GM12873 (cell line): ENCODE data around the gene KREMEN1.

ENCODE experiments used
- TF ChIP-seq, protein P1 (sequence below): IDR thresholded peaks from 2 replicates; pipeline ENCODE4 v1.5.1; 2012; ENCODE audit warnings: low read depth, mild to moderate bottlenecking, moderate library complexity, low read length, control low read depth; ENCODE audit not compliant: insufficient read depth; ENCODE audit errors: missing control alignments

The KREMEN1 gene

DNA sequence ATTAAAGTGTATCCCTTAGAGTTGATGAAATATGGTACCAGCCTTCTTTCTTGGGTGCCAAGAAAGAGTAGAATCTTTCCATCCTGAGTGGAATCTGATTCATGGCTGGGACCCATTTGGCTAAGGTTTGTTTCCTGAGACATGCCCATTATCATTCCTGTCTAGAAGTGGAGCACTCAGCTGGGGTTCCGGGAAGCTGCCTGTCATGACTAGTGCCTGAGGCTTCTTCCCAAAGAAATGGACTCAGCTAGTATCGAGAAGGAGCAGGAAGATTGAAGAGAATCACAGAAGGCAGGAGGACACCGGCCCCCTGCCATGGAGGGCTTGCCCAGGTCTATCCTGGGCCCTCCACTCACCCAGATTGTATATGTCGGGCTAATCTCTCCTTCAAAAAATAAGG is 57.6 kb downstream of the KREMEN1 start:
- TF ChIP-seq, protein P1, sequence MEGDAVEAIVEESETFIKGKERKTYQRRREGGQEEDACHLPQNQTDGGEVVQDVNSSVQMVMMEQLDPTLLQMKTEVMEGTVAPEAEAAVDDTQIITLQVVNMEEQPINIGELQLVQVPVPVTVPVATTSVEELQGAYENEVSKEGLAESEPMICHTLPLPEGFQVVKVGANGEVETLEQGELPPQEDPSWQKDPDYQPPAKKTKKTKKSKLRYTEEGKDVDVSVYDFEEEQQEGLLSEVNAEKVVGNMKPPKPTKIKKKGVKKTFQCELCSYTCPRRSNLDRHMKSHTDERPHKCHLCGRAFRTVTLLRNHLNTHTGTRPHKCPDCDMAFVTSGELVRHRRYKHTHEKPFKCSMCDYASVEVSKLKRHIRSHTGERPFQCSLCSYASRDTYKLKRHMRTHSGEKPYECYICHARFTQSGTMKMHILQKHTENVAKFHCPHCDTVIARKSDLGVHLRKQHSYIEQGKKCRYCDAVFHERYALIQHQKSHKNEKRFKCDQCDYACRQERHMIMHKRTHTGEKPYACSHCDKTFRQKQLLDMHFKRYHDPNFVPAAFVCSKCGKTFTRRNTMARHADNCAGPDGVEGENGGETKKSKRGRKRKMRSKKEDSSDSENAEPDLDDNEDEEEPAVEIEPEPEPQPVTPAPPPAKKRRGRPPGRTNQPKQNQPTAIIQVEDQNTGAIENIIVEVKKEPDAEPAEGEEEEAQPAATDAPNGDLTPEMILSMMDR = no peak

DNA sequence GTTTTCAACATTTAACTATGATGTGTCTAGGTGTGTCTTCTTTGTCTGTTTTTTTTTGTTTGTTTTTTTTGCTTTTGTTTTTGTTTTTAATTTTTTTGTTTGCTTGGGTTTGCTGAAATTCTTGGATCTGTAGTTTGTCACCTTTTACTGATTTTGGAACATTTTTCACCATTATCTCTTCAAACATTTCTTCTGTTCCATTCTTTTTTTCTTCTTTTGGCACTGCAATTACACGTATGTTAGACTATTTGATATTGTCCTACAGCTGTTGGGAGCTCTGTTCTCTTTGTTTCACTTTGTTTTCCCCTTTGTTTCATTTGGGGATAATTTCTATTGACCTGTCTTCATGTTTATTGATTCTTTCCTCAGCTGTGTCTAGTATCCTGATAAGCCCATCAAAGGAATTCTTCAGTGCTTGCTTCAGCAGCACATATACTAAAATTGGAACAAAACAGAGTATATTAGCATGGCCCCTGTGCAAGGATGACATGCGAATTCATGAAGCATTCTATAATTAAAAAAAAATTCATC is 60.8 kb downstream of the KREMEN1 start:
- TF ChIP-seq, protein P1 = no peak

DNA sequence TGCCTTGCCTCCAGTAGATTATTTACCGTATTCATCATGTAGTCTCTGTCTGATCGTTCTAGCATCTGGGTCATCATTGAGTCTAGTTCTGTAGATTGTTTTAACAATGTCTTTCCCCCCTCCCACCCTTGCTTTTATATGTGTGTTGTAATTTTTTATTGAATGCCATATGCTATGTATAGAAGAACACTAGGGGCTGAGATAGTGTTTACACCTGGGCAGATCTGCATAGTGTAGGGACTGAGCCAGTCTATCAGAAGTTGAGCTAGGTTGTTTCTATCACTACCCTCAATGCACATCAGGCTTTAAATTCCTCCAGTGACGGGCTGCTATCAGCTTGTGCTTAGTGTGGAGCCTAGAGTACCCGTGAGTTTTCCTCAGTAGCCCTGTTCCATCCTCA is 61.6 kb downstream of the KREMEN1 start:
- TF ChIP-seq, protein P1 = no peak

DNA sequence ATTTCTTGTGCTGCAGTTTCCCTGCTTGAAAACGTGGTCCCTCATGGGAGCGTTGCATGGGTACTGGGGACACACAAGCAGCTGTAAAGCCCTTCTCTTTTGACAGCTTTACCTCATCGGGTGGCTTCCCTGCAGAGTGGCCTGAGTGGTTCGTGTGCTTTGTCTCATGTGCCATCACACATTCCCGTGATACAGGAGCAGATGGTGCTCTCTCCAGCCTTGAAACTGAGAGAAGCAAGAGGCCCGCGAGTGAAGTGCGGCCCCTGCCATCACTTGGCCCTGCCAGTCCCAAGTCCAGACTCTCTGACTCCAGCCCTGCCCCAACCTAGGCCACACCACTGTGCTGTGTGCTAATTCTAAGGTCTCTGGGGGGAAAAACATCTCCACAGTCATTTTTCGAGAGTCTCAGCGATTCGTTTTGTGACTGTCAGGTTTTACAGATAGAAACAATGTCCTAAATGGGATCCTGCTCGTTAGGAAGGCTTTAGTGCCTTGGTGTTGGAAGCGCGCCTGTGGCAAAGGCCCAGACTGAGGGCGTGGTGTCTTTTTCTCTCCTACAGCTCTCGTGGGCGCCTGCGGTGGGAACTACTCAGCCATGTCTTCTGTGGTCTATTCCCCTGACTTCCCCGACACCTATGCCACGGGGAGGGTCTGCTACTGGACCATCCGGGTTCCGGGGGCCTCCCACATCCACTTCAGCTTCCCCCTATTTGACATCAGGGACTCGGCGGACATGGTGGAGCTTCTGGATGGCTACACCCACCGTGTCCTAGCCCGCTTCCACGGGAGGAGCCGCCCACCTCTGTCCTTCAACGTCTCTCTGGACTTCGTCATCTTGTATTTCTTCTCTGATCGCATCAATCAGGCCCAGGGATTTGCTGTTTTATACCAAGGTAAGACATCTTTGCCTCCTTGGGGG is 64.2 kb downstream of the KREMEN1 start:
- TF ChIP-seq, protein P1 = no peak

DNA sequence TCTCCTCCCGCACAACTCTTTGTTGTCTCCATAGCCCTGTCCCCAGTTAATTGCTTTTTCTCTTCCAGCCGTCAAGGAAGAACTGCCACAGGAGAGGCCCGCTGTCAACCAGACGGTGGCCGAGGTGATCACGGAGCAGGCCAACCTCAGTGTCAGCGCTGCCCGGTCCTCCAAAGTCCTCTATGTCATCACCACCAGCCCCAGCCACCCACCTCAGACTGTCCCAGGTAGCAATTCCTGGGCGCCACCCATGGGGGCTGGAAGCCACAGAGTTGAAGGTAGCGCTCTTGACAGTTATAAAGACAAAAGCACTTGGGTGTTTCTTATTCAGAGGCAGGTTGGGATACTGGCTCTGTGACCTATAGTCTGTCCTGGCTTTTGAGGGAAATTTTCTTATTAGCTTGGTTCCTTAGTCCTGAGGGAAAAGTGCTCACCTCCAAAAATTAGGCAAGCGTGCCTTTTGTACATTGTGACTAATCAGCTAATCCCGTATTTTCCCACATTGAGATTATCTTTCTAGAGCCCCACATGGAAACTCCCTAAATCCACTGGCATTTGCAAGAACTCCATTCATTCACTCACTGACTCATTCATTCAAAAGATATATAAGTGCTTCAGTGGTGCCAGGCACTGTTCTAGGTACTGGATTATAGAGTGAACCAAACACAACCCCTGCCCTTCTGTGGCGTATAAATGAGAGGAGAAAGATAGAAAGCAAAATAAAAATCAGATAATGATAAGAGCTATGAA is 65.9 kb downstream of the KREMEN1 start:
- TF ChIP-seq, protein P1 = no peak

DNA sequence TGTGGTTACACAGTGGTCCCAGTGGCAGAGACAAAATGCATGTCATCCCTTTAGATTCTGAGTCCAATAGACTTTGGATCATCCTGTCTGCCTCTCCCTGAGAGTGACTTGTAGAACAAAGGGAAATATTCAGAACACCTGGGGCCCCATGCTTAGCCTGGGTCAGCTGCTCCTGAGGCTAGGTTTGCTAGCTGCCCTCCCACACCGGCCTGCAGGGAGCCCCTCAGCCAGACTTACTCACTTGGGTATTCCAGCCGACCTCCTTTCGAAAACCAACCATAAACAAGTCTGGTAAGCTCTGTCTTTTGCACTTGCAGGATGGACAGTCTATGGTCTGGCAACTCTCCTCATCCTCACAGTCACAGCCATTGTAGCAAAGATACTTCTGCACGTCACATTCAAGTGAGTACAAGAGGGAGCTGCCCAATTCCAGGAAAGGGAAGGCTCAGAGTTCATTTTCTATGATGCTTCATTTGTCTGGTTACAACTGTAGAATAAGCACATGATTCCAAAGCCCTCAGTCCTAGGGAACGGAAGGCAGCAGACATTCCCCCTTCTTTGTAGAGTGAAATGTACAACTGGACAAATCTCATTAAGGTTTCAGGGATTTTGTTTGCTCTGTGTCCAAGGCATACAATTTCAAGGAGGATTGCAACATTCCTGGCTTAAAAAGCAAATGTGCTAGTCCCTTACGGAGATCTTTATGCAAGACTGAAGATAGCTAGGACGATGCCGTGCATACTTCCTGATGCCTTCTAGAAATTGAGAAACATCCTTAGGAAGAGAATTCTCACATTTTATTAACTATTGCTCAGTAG is 67.3 kb downstream of the KREMEN1 start:
- TF ChIP-seq, protein P1 = no peak
